HCT116 (cell line): ENCODE data around the gene GHRHR. TPM values are rescaled to one million over a fixed set of nuclear protein-coding genes. Genes with fewer than 3 reads are reported as not detected.

ENCODE experiments used
- ATAC-seq: fragments of 200-7000 bp; cut with Tn5 transposase; 2 replicates; pipeline ENCODE4 v1.9.1; 2020; ENCODE audit warnings: mild to moderate bottlenecking, moderate library complexity
- BruUV-seq: library from RNA; stranded (reverse); fragments of 400-500 nt; replicated peaks from 2 replicates; lab custom pipeline; 2021; lab: Mats Ljungman, UMichigan
- CTCF ChIA-PET: fragments of 300-600 bp; sonication (Branson Sonifier 250); formaldehyde crosslinking; loops from one replicate; lab custom pipeline; 2021; ENCODE audit warnings: antibody characterized with exemption; lab: Charles Lee
- POLR2A ChIA-PET: fragments of 300-600, 350-600 bp; sonication (Branson Sonifier 250); formaldehyde crosslinking; loops from one replicate; lab custom pipeline; 2021; ENCODE audit warnings: antibody characterized with exemption; lab: Charles Lee
- RAD21 ChIA-PET, 2 experiments: fragments of 300-600 bp; sonication (Branson Sonifier 250); formaldehyde crosslinking; loops; one replicate each; lab custom pipeline; 2023; ENCODE audit warnings: low total read pairs in 2 of 2; ENCODE audit not compliant: uncharacterized antibody in 2 of 2, unreplicated experiment in 2 of 2, low non-redundant PET in 1 of 2; lab: Charles Lee
- DNase-seq: peaks from one replicate; pipeline ENCODE4 v3.0.0-alpha.2; 2010; ENCODE audit warnings: low read depth, low spot score
- H2AFZ ChIP-seq: fragments of 200-600 bp; shearing (Covaris generic), sonication (generic); 2 replicates; pipeline ENCODE4 v1.6.1; 2017; ENCODE audit warnings: low read depth, mixed run types, mixed read lengths, antibody characterized with exemption, low read length; ENCODE audit not compliant: poor library complexity, severe bottlenecking
- H3K27ac ChIP-seq: 2 replicates; pipeline ENCODE4 v1.5.1; 2012; ENCODE audit warnings: low read depth, low read length
- H3K27me3 ChIP-seq: fragments of 200-600 bp; sonication (generic); 2 replicates; pipeline ENCODE4 v1.6.1; 2016; ENCODE audit warnings: mixed run types, low read length, mixed read lengths; ENCODE audit not compliant: insufficient read depth
- H3K36me3 ChIP-seq, 2 experiments: fragments of 200-500 bp in 1 of 2; fragments of 200-600 bp in 1 of 2; sonication (Bioruptor generic) in 1 of 2; sonication (generic) in 1 of 2; 2 replicates each; pipeline versions ENCODE4 v1.5.1 to v1.6.1; 2014 to 2016; ENCODE audit warnings: low read length in 2 of 2, inconsistent platforms in 1 of 2, mixed read lengths in 1 of 2, mixed run types in 1 of 2; ENCODE audit not compliant: insufficient read depth in 2 of 2, control insufficient read depth in 1 of 2
- H3K4me1 ChIP-seq, 2 experiments: fragments of 200-600 bp in 1 of 2; sonication (generic) in 1 of 2; 2 replicates each; pipeline versions ENCODE4 v1.5.1 to v1.6.1; 2012 to 2017; ENCODE audit warnings: low read length in 2 of 2, inconsistent platforms in 1 of 2, mild to moderate bottlenecking in 1 of 2, mixed read lengths in 1 of 2, mixed run types in 1 of 2, moderate library complexity in 1 of 2; ENCODE audit not compliant: insufficient read depth in 2 of 2, control insufficient read depth in 1 of 2
- H3K4me2 ChIP-seq: fragments of 200-600 bp; sonication (generic); 2 replicates; pipeline ENCODE4 v1.6.1; 2017; ENCODE audit warnings: mixed run types, low read length, mixed read lengths
- H3K4me3 ChIP-seq, 2 experiments: fragments of 200-600 bp in 1 of 2; sonication (generic) in 1 of 2; replicated peaks in 1 of 2; 2 replicates each; pipeline ENCODE4 v1.5.1; 2011 to 2016; ENCODE audit warnings: low read length in 2 of 2, control low read depth in 1 of 2, low read depth in 1 of 2, mild to moderate bottlenecking in 1 of 2, mixed read lengths in 1 of 2, mixed run types in 1 of 2
- H3K79me2 ChIP-seq: fragments of 200-600 bp; sonication (generic); 2 replicates; pipeline ENCODE4 v1.6.1; 2017; ENCODE audit warnings: mild to moderate bottlenecking, mixed run types, low read length, moderate library complexity, mixed read lengths; ENCODE audit not compliant: insufficient read depth
- H3K9ac ChIP-seq: fragments of 200-600 bp; sonication (generic); 2 replicates; pipeline ENCODE4 v1.6.1; 2016; ENCODE audit warnings: low read length, mixed read lengths
- H3K9me2 ChIP-seq: fragments of 200-600 bp; sonication (generic), shearing (Covaris generic); 2 replicates; pipeline ENCODE4 v1.6.1; 2017; ENCODE audit warnings: mixed run types, mild to moderate bottlenecking, moderate library complexity; ENCODE audit not compliant: insufficient read depth
- H3K9me3 ChIP-seq, 2 experiments: fragments of 200-500 bp in 1 of 2; fragments of 200-600 bp in 1 of 2; sonication (Bioruptor generic) in 1 of 2; sonication (generic) in 1 of 2; 2 replicates each; pipeline ENCODE4 v1.6.1; 2014 to 2017; ENCODE audit warnings: low read length in 2 of 2, mixed read lengths in 2 of 2, inconsistent platforms in 1 of 2, low read depth in 1 of 2, mild to moderate bottlenecking in 1 of 2, mixed run types in 1 of 2, moderate library complexity in 1 of 2; ENCODE audit not compliant: control insufficient read depth in 1 of 2, insufficient read depth in 1 of 2
- H4K20me1 ChIP-seq: fragments of 200-600 bp; sonication (generic), shearing (Covaris generic); 2 replicates; pipeline ENCODE4 v1.6.1; 2017; ENCODE audit warnings: mixed run types, mild to moderate bottlenecking, moderate library complexity; ENCODE audit not compliant: insufficient read depth
- CBX3 ChIP-seq: IDR thresholded peaks from 2 replicates; pipeline ENCODE4 v1.6.1; 2012; ENCODE audit warnings: low read depth
- CEBPB ChIP-seq: IDR thresholded peaks from 2 replicates; pipeline ENCODE4 v1.6.1; 2012; ENCODE audit warnings: low read depth
- EGR1 ChIP-seq: IDR thresholded peaks from 2 replicates; pipeline ENCODE4 v1.6.1; 2012; ENCODE audit warnings: low read depth
- ELF1 ChIP-seq: IDR thresholded peaks from 2 replicates; pipeline ENCODE4 v1.6.1; 2012; ENCODE audit warnings: low read depth, borderline replicate concordance
- EZH2 ChIP-seq: fragments of 200-600 bp; sonication (generic); IDR thresholded peaks from 2 replicates; pipeline ENCODE4 v1.6.1; 2017; ENCODE audit warnings: antibody characterized with exemption, mixed run types
- EZH2phosphoT487 ChIP-seq: fragments of 200-600 bp; IDR thresholded peaks from 2 replicates; pipeline ENCODE4 v1.6.1; 2018; ENCODE audit warnings: antibody characterized with exemption, borderline replicate concordance
- FOSL1 ChIP-seq: IDR thresholded peaks from 2 replicates; pipeline ENCODE4 v1.6.1; 2012; ENCODE audit warnings: low read depth
- JUND ChIP-seq: IDR thresholded peaks from 2 replicates; pipeline ENCODE4 v1.6.1; 2012
- RAD21 ChIP-seq: IDR thresholded peaks from 2 replicates; pipeline ENCODE4 v1.6.1; 2012; ENCODE audit warnings: low read depth, mild to moderate bottlenecking
- SIN3A ChIP-seq: IDR thresholded peaks from 2 replicates; pipeline ENCODE4 v1.6.1; 2012; ENCODE audit warnings: low read depth
- SP1 ChIP-seq: IDR thresholded peaks from 2 replicates; pipeline ENCODE4 v1.6.1; 2012; ENCODE audit warnings: low read depth
- SRF ChIP-seq: IDR thresholded peaks from 2 replicates; pipeline ENCODE4 v1.6.1; 2012; ENCODE audit warnings: low read depth
- TCF7L2 ChIP-seq: IDR thresholded peaks from 2 replicates; pipeline ENCODE4 v1.7.0; 2011; ENCODE audit warnings: borderline replicate concordance, inconsistent platforms; ENCODE audit not compliant: insufficient read depth, insufficient read length; ENCODE audit errors: extremely low read depth
- YY1 ChIP-seq: IDR thresholded peaks from 2 replicates; pipeline ENCODE4 v1.6.1; 2011; ENCODE audit warnings: low read length, low read depth, moderate library complexity, mild to moderate bottlenecking; ENCODE audit not compliant: insufficient replicate concordance; ENCODE audit errors: extremely low read depth
- ZFX ChIP-seq: fragments of 450-650 bp; IDR thresholded peaks from 2 replicates; pipeline ENCODE4 v1.6.1; 2017
- ZNF274 ChIP-seq: fragments of 200-500 bp; sonication (Bioruptor generic); IDR thresholded peaks from 2 replicates; pipeline ENCODE4 v1.6.1; 2014; ENCODE audit warnings: mild to moderate bottlenecking, low read depth, low read length, inconsistent platforms
- intact Hi-C: fragments of 100-400 bp; cut with micrococcal nuclease; formaldehyde crosslinking; loops from 2 replicates; pipeline ENCODE4 v1.10.0; 2022
- total RNA-seq: library from RNA; stranded (reverse); gene quantifications from one replicate; pipeline ENCODE4 v1.2.1, GENCODE V29; 2021; ENCODE audit not compliant: unreplicated experiment
- TF ChIP-seq, protein P1 (sequence below): IDR thresholded peaks from 2 replicates; pipeline ENCODE4 v1.6.1; 2012
- TF ChIP-seq, protein P2 (sequence below): IDR thresholded peaks from 2 replicates; pipeline ENCODE4 v1.6.1; 2011; ENCODE audit warnings: mild to moderate bottlenecking, low read length, moderate library complexity; ENCODE audit not compliant: insufficient replicate concordance; ENCODE audit errors: extremely low read depth
- TF ChIP-seq, protein P3 (sequence below): IDR thresholded peaks from 2 replicates; pipeline ENCODE4 v1.6.1; 2012
- TF ChIP-seq, protein P4 (sequence below): IDR thresholded peaks from 2 replicates; pipeline ENCODE4 v1.6.1; 2012; ENCODE audit warnings: low read depth

The GHRHR gene
- total RNA-seq, 1 experiment from 2014 or later = not detected

DNA sequence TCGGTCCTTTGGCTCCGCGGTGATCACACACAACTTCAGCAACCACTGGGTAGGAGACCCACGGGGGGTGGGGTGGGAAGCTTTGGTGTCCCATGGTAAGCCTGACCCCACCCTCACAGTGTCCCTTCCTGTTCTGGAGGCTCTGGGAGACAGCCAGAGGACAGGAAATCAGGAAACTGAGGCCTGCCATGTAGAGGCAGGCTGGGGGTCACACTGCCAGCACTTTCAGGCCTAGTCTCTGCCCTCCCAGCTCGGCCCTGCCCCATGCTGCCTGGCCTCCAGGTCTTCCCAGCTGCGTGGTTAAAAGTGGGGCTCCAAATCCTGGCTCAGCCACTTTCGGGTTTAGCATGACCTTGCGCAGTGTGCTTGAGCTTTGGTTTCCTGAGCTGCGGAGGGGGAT is 41.2 kb upstream of the GHRHR start:
- Histone ChIP-seq H3K4me1 (peaks cover 8 to 25% of the 10 kb centered on the region in 2 experiments), H2AFZ (no peak overlapping the region), H3K9me2 (no peaks in the 10 kb centered on the region), H3K27me3 (no peaks in the 10 kb centered on the region), H3K27ac (no peak overlapping the region), H3K9ac (no peak overlapping the region), H3K4me3 (no peak overlapping the region), H3K9me3 (no peaks in the 10 kb centered on the region; a peak in 1 of 4 replicates), H3K4me2 (no peak overlapping the region), H3K79me2 (no peaks in the 10 kb centered on the region), H3K36me3 (no peaks in the 10 kb centered on the region), H4K20me1 (no peaks in the 10 kb centered on the region)
- DNase-seq = no peak
- BruUV-seq = no TSS peak
- TF ChIP-seq, protein P1, sequence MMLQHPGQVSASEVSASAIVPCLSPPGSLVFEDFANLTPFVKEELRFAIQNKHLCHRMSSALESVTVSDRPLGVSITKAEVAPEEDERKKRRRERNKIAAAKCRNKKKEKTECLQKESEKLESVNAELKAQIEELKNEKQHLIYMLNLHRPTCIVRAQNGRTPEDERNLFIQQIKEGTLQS = no peak
- TF ChIP-seq ZFX (no peak), SP1 (no peak), FOSL1 (no peak), EGR1 (no peak), SIN3A (no peak), EZH2phosphoT487 (no peak), CEBPB (no peak), ELF1 (no peak), SRF (no peak), YY1 (no peak), ZNF274 (no peak), JUND (no peak), TCF7L2 (no peak), RAD21 (no peak), EZH2 (no peak), CBX3 (no peak)
- TF ChIP-seq, protein P2, sequence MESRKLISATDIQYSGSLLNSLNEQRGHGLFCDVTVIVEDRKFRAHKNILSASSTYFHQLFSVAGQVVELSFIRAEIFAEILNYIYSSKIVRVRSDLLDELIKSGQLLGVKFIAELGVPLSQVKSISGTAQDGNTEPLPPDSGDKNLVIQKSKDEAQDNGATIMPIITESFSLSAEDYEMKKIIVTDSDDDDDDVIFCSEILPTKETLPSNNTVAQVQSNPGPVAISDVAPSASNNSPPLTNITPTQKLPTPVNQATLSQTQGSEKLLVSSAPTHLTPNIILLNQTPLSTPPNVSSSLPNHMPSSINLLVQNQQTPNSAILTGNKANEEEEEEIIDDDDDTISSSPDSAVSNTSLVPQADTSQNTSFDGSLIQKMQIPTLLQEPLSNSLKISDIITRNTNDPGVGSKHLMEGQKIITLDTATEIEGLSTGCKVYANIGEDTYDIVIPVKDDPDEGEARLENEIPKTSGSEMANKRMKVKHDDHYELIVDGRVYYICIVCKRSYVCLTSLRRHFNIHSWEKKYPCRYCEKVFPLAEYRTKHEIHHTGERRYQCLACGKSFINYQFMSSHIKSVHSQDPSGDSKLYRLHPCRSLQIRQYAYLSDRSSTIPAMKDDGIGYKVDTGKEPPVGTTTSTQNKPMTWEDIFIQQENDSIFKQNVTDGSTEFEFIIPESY = no peak
- TF ChIP-seq, protein P3, sequence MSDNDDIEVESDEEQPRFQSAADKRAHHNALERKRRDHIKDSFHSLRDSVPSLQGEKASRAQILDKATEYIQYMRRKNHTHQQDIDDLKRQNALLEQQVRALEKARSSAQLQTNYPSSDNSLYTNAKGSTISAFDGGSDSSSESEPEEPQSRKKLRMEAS = no peak
- TF ChIP-seq, protein P4, sequence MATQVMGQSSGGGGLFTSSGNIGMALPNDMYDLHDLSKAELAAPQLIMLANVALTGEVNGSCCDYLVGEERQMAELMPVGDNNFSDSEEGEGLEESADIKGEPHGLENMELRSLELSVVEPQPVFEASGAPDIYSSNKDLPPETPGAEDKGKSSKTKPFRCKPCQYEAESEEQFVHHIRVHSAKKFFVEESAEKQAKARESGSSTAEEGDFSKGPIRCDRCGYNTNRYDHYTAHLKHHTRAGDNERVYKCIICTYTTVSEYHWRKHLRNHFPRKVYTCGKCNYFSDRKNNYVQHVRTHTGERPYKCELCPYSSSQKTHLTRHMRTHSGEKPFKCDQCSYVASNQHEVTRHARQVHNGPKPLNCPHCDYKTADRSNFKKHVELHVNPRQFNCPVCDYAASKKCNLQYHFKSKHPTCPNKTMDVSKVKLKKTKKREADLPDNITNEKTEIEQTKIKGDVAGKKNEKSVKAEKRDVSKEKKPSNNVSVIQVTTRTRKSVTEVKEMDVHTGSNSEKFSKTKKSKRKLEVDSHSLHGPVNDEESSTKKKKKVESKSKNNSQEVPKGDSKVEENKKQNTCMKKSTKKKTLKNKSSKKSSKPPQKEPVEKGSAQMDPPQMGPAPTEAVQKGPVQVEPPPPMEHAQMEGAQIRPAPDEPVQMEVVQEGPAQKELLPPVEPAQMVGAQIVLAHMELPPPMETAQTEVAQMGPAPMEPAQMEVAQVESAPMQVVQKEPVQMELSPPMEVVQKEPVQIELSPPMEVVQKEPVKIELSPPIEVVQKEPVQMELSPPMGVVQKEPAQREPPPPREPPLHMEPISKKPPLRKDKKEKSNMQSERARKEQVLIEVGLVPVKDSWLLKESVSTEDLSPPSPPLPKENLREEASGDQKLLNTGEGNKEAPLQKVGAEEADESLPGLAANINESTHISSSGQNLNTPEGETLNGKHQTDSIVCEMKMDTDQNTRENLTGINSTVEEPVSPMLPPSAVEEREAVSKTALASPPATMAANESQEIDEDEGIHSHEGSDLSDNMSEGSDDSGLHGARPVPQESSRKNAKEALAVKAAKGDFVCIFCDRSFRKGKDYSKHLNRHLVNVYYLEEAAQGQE = no peak
- ChIA-PET RAD21 (no interaction called here), CTCF (no interaction called here), POLR2A (no interaction called here)
- intact Hi-C loops = no loop called here
- ATAC-seq = no peak
